Osteocyte (in vitro differentiated cells): ENCODE data around the gene PRRG3. TPM values are rescaled to one million over a fixed set of nuclear protein-coding genes. Genes with fewer than 3 reads are reported as not detected.
"Not testable (repeated sequence)": the region's sequence is repeated elsewhere in the genome, so short reads cannot be mapped to it uniquely, and the experiment has no call there.

Experiments
- DNase-seq: peaks from one replicate; pipeline ENCODE4 v3.0.0; 2021; ENCODE audit warnings: mixed read lengths; ENCODE audit not compliant: unreplicated experiment; ENCODE audit errors: extremely low spot score
- H3K27ac Mint-ChIP-seq: one replicate; pipeline ENCODE4 v1.8.0; 2021; ENCODE audit warnings: mild to moderate bottlenecking, mixed read lengths; ENCODE audit not compliant: unreplicated experiment
- H3K27me3 Mint-ChIP-seq: one replicate; pipeline ENCODE4 v1.8.0; 2021; ENCODE audit warnings: mixed read lengths; ENCODE audit not compliant: unreplicated experiment
- H3K36me3 Mint-ChIP-seq: one replicate; pipeline ENCODE4 v1.8.0; 2021; ENCODE audit warnings: mixed read lengths; ENCODE audit not compliant: unreplicated experiment
- H3K4me1 Mint-ChIP-seq: one replicate; pipeline ENCODE4 v1.8.0; 2021; ENCODE audit warnings: mixed read lengths; ENCODE audit not compliant: unreplicated experiment
- H3K4me3 Mint-ChIP-seq: one replicate; pipeline ENCODE4 v1.8.0; 2021; ENCODE audit warnings: mild to moderate bottlenecking, moderate library complexity, mixed read lengths; ENCODE audit not compliant: unreplicated experiment
- H3K9me3 Mint-ChIP-seq: one replicate; pipeline ENCODE4 v1.8.0; 2021; ENCODE audit warnings: mixed read lengths; ENCODE audit not compliant: unreplicated experiment
- total RNA-seq: library from RNA; stranded (reverse); gene quantifications from 2 replicates; pipeline ENCODE4 v1.2.1, GENCODE V29; 2021
- TF ChIP-seq, protein P1 (sequence below): fragments of 200-600 bp; sonication (generic); IDR thresholded peaks from 2 replicates; pipeline ENCODE4 v1.5.0; 2021; ENCODE audit warnings: antibody characterized with exemption, mild to moderate bottlenecking, moderate library complexity

The PRRG3 gene
- total RNA-seq, 1 donor from 2014 or later: not detected

DNA sequence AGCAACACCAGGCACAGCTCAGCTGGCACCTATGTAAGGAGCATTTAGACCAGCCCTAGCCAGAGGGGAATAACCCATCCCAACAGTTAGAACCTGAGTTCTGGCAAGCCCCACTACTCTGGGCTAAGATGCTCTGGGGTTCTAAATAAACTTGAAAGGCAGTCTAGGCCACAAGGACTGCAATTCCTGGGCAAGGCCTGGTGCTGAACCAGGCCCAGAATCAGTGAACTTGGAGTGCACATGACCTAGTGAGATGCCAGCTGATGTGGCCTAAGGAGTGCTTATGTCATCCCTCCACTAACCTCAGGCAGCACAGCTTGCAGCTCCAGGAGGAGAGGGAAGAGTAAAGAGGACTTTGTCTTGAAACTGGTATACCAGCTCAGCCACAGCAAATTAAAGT is 7.6 kb upstream of the PRRG3 start:
- no peak overlapping the region for H3K27ac Mint-ChIP-seq
- H3K27me3 Mint-ChIP-seq: no peaks in the 10 kb centered on the region
- DNase-seq: peak; percentile 40
- no peak overlapping the region for H3K4me3 Mint-ChIP-seq
- H3K4me1 Mint-ChIP-seq: no peaks in the 10 kb centered on the region
- no peaks in the 10 kb centered on the region for H3K9me3 Mint-ChIP-seq
- TF ChIP-seq, protein P1, sequence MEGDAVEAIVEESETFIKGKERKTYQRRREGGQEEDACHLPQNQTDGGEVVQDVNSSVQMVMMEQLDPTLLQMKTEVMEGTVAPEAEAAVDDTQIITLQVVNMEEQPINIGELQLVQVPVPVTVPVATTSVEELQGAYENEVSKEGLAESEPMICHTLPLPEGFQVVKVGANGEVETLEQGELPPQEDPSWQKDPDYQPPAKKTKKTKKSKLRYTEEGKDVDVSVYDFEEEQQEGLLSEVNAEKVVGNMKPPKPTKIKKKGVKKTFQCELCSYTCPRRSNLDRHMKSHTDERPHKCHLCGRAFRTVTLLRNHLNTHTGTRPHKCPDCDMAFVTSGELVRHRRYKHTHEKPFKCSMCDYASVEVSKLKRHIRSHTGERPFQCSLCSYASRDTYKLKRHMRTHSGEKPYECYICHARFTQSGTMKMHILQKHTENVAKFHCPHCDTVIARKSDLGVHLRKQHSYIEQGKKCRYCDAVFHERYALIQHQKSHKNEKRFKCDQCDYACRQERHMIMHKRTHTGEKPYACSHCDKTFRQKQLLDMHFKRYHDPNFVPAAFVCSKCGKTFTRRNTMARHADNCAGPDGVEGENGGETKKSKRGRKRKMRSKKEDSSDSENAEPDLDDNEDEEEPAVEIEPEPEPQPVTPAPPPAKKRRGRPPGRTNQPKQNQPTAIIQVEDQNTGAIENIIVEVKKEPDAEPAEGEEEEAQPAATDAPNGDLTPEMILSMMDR: no peak
- no peaks in the 10 kb centered on the region for H3K36me3 Mint-ChIP-seq

DNA sequence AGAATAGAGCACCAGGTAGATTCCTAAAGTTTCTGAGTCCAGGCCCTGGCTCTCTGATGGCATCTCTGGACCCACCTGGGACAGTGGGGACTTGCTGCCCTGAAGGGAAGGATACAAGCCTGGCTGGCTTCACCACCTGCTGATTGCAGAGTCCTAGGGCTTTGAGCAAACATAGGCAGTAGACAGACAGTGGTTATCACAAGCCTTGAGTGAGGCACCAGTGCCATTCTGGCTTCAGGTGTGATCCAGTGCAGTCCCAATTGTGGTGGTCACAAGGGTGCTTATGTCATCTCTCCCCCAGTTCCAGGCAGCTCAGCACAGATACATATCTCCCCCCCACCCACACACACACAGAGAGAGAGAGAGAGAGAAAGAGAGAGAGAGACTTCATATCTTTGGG is 6.6 kb upstream of the PRRG3 start:
- no peak overlapping the region for H3K4me3 Mint-ChIP-seq
- peak; percentile 70 for DNase-seq
- TF ChIP-seq, protein P1: no peak
- no peak overlapping the region for H3K27ac Mint-ChIP-seq
- no peaks in the 10 kb centered on the region for H3K27me3 Mint-ChIP-seq
- no peaks in the 10 kb centered on the region for H3K4me1 Mint-ChIP-seq
- H3K36me3 Mint-ChIP-seq: no peaks in the 10 kb centered on the region
- H3K9me3 Mint-ChIP-seq: peaks cover 6% of the 10 kb centered on the region

DNA sequence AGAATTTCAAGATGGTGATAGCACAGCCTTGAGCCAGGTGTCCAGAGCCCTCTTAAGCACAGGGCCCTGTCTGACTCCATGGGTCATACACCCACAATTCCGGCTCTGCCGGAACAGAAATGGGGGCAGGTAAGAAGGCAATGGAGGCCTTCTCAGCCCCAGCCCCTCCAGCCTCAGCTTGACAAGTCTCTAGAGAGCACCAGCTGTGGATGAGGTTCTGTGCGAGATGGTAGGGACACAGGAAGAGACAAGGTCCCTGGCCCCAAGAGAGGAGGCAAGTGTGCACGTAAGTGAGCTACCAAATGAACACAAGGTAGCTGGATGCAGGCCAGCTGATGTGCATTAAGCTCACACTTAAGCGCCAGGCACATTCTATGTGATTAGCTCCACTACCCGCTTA is 2.4 kb upstream of the PRRG3 start:
- Mint-ChIP-seq H3K4me3 (no peak overlapping the region), H3K36me3 (no peaks in the 10 kb centered on the region), H3K27me3 (no peaks in the 10 kb centered on the region), H3K9me3 (peaks cover 14% of the 10 kb centered on the region), H3K27ac (no peak overlapping the region), H3K4me1 (no peaks in the 10 kb centered on the region)
- TF ChIP-seq, protein P1: no peak
- DNase-seq: no peak

DNA sequence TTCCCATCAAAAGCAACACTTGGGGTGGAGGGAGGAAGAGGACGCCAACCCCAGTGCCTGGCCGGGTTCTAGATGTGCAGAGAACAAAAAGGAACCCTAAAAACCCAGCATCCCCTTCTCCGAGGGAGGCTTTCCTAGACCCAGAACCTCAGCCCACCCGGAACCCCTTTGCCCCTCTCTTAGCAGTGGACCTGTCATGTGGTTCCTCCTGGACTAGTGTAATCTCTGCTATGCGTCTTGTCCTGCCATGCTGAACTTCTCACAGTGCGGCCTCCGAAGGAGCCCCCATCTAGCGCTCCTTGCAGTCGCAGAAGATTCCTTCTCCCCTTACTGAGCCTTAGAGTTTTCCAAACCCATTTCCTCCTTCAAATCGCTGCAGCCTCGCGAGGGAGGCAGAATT is 1.1 kb upstream of the PRRG3 start:
- no peak overlapping the region for H3K4me3 Mint-ChIP-seq
- no peaks in the 10 kb centered on the region for H3K27me3 Mint-ChIP-seq
- no peak overlapping the region for H3K27ac Mint-ChIP-seq
- no peaks in the 10 kb centered on the region for H3K4me1 Mint-ChIP-seq
- TF ChIP-seq, protein P1: no peak
- no peaks in the 10 kb centered on the region for H3K36me3 Mint-ChIP-seq
- DNase-seq: no peak
- H3K9me3 Mint-ChIP-seq: peaks cover 15% of the 10 kb centered on the region

DNA sequence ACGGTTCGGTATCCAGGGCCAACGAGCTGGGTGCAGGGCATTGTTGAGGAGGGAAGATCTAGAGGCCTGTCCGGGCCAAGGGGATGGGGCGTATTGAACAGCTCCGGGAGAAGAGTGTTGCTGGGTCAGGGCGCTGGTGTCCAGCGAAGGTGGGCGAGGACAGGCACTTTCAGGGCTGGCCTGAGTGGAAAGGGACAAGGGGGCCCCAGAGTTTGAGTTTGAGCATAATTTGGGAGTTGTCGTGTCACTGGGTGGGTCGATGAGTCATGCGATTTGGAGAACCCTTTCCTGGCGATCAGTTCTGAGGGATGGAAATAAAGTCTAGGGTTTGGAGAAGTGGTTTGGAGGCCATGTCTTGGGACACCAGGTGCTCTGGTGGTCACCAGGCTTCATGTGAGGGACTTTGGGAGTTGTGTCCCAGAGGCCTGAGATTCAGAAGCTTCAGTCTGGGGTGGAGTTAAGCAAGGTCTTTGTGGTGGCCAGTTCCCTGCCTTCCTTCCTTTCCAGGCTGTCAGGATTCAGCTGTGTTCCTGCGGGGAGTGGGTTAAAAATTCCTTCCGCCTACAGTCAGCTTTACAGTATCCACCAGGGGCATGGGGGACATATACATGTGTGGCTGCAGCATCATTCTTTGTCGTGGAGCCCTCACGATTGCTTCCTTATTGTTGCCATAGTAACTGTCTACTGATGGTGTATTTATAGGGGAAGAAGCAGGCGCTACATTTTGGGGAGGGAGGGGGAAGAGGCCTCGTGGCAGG is 504 bp downstream of the PRRG3 start:
- no peak for DNase-seq
- H3K4me3 Mint-ChIP-seq: no peak overlapping the region
- no peaks in the 10 kb centered on the region for H3K36me3 Mint-ChIP-seq
- H3K4me1 Mint-ChIP-seq: no peaks in the 10 kb centered on the region
- no peak overlapping the region for H3K27ac Mint-ChIP-seq
- peaks cover 22% of the 10 kb centered on the region for H3K9me3 Mint-ChIP-seq
- H3K27me3 Mint-ChIP-seq: no peaks in the 10 kb centered on the region
- TF ChIP-seq, protein P1: no peak

DNA sequence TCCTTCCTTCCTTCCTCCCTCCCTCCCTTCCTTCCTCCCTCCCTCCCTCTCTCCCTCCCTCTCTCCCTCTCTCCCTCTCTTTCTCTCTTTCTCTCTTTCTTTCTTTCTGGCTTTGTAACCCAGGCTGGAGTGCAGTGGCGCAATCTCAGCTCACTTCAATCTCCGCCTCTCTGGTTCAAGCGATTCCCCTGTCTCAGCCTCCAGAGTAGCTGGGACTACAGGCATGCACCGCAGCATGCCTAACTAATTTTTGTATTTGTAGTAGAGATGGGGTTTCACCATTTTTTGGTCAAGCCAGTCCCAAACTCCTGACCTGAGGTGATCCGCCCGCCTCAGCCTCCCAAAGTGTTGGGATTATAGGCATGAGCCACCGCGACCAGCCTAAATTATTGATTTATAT is 1.8 kb downstream of the PRRG3 start:
- H3K27ac Mint-ChIP-seq, H3K36me3 Mint-ChIP-seq, H3K4me3 Mint-ChIP-seq, H3K27me3 Mint-ChIP-seq, H3K4me1 Mint-ChIP-seq, DNase-seq: not testable (repeated sequence)
- peaks cover 22% of the 10 kb centered on the region for H3K9me3 Mint-ChIP-seq
